Keratinocyte (primary cell): ENCODE results near the gene NPAS3. TPM values are rescaled to one million over a fixed set of nuclear protein-coding genes. Genes with fewer than 3 reads are reported as not detected.

Experiments
- DNase-seq: peaks from one replicate; pipeline ENCODE4 v3.0.0-alpha.2; 2011; ENCODE audit warnings: low read depth, missing footprints, low spot score
- FAIRE-seq: peaks from 2 replicates; lab custom pipeline; 2011; peaks lifted over from hg19 to GRCh38; lab: Jason Lieb, UNC
- H2AFZ ChIP-seq: 2 replicates; pipeline ENCODE4 v1.6.0; 2012; ENCODE audit warnings: low read length, control low read depth, inconsistent platforms; ENCODE audit not compliant: control insufficient read depth
- H3K27ac ChIP-seq: 2 replicates; pipeline ENCODE4 v1.5.1; 2011; ENCODE audit warnings: low read length; ENCODE audit not compliant: control insufficient read depth, insufficient read depth
- H3K27me3 ChIP-seq: 3 replicates; pipeline ENCODE4 v1.6.0; 2011; ENCODE audit warnings: low read length; ENCODE audit not compliant: control insufficient read depth, insufficient read depth; ENCODE audit errors: extremely low read depth
- H3K36me3 ChIP-seq, 2 experiments: 2 replicates in 1 of 2; 3 replicates in 1 of 2; pipeline ENCODE4 v1.5.1; 2011; ENCODE audit warnings: low read length in 2 of 2, mild to moderate bottlenecking in 1 of 2; ENCODE audit not compliant: control insufficient read depth in 2 of 2, insufficient read depth in 2 of 2; ENCODE audit errors: extremely low read depth in 1 of 2
- H3K4me1 ChIP-seq: 3 replicates; pipeline ENCODE4 v1.5.1; 2011; ENCODE audit warnings: low read length; ENCODE audit not compliant: control insufficient read depth, insufficient read depth; ENCODE audit errors: extremely low read depth
- H3K4me2 ChIP-seq: 3 replicates; pipeline ENCODE4 v1.6.0; 2011; ENCODE audit warnings: low read depth, low read length; ENCODE audit not compliant: control insufficient read depth, insufficient read depth; ENCODE audit errors: extremely low read depth
- H3K4me3 ChIP-seq, 3 experiments: fragments of 200-600 bp in 1 of 3; sonication (generic) in 1 of 3; 2 replicates in 2 of 3; 3 replicates in 1 of 3; pipeline ENCODE4 v1.5.1; 2011 to 2016; ENCODE audit warnings: low read length in 3 of 3, mild to moderate bottlenecking in 3 of 3, control low read depth in 2 of 3, inconsistent platforms in 1 of 3, low read depth in 1 of 3, mixed read lengths in 1 of 3, mixed run types in 1 of 3, moderate library complexity in 1 of 3; ENCODE audit not compliant: control insufficient read depth in 2 of 3, insufficient read depth in 2 of 3; ENCODE audit errors: extremely low read depth in 1 of 3
- H3K79me2 ChIP-seq: 2 replicates; pipeline ENCODE4 v1.6.0; 2012; ENCODE audit warnings: low read length; ENCODE audit not compliant: control insufficient read depth, insufficient read depth
- H3K9ac ChIP-seq: 3 replicates; pipeline ENCODE4 v1.6.0; 2011; ENCODE audit warnings: low read length; ENCODE audit not compliant: control insufficient read depth, insufficient read depth; ENCODE audit errors: extremely low read depth
- H3K9me1 ChIP-seq: 3 replicates; pipeline ENCODE4 v1.6.0; 2011; ENCODE audit warnings: low read length; ENCODE audit not compliant: control insufficient read depth, insufficient read depth; ENCODE audit errors: extremely low read depth
- H3K9me3 ChIP-seq: 2 replicates; pipeline ENCODE4 v1.5.1; 2012; ENCODE audit warnings: low read depth, low read length; ENCODE audit not compliant: control insufficient read depth
- H4K20me1 ChIP-seq: 3 replicates; pipeline ENCODE4 v1.6.0; 2011; ENCODE audit warnings: low read length; ENCODE audit not compliant: control insufficient read depth, insufficient read depth; ENCODE audit errors: extremely low read depth
- EZH2 ChIP-seq: IDR thresholded peaks from one replicate; pipeline ENCODE4 v1.6.1; 2012; ENCODE audit warnings: inconsistent platforms, mild to moderate bottlenecking, low read length, moderate library complexity
- dilution Hi-C: fragments of 300-500 bp; cut with MboI; formaldehyde crosslinking; loops from one replicate; pipeline ENCODE4 v1.7.0; 2020; ENCODE audit warnings: low sequenced_read_pairs; ENCODE audit not compliant: extremely low pct_ligation_motif_present
- polyA plus RNA-seq, 5 experiments: library from polyadenylated mRNA; depleted of rRNA in 3 of 5; stranded (reverse) in 3 of 5; stranded (forward) in 1 of 5; unstranded in 1 of 5; fragments of >200 nt; gene quantifications; 1 replicate in 1 of 5; 2 replicates in 3 of 5; 3 replicates in 1 of 5; pipeline versions ENCODE4 v1.2.1 to v1.2.3, GENCODE V29; 2011 to 2012; ENCODE audit warnings: missing spikeins in 2 of 5, low read depth in 1 of 5, low replicate concordance in 1 of 5
- TF ChIP-seq, protein P1 (sequence below), 3 experiments: IDR thresholded peaks in 1 of 3; conservative IDR thresholded peaks in 1 of 3; optimal IDR thresholded peaks in 1 of 3; 2 replicates in 2 of 3; 3 replicates in 1 of 3; pipeline versions ENCODE3 to v1.5.1; 2011; ENCODE audit warnings: low read length in 3 of 3, mild to moderate bottlenecking in 3 of 3, moderate library complexity in 2 of 3, control low read depth in 1 of 3, inconsistent platforms in 1 of 3; ENCODE audit not compliant: insufficient read depth in 2 of 3; ENCODE audit errors: extremely low read depth in 1 of 3

NPAS3 gene
- polyA plus RNA-seq, 1 donor (not counting 4 experiments of a cell fraction or from before 2014, with no cell fraction given) = 0.07 TPM

DNA sequence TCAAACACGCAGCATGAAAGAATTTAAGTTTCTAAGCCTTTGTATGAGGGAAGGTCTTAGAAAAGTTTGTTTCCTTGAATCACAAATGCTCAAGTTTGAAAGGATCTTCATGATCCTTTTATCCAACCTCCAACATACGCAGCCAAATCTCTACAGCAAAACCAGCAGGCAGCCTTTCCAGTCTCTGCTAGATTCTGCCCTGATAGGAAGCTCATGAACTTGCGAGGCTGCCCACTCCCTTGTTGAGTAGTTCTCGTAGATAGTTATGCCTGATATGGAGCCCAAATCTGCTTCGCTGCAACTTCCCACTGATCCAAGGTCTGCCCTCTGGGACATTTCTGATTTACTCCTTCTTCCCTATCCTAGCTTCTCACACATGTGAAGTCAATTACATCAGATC is 739.3 kb downstream of the NPAS3 start:
- Histone ChIP-seq H3K27me3 (no peaks in the 10 kb centered on the region), H3K4me2 (no peak overlapping the region), H3K79me2 (no peaks in the 10 kb centered on the region), H3K27ac (no peak overlapping the region), H3K9me3 (no peaks in the 10 kb centered on the region), H3K9me1 (no peaks in the 10 kb centered on the region), H3K4me1 (peaks cover 20% of the 10 kb centered on the region), H3K9ac (no peak overlapping the region), H3K36me3 (no peaks in the 10 kb centered on the region), H3K4me3 (no peak overlapping the region), H4K20me1 (no peaks in the 10 kb centered on the region), H2AFZ (no peak overlapping the region)
- TF ChIP-seq, protein P1, sequence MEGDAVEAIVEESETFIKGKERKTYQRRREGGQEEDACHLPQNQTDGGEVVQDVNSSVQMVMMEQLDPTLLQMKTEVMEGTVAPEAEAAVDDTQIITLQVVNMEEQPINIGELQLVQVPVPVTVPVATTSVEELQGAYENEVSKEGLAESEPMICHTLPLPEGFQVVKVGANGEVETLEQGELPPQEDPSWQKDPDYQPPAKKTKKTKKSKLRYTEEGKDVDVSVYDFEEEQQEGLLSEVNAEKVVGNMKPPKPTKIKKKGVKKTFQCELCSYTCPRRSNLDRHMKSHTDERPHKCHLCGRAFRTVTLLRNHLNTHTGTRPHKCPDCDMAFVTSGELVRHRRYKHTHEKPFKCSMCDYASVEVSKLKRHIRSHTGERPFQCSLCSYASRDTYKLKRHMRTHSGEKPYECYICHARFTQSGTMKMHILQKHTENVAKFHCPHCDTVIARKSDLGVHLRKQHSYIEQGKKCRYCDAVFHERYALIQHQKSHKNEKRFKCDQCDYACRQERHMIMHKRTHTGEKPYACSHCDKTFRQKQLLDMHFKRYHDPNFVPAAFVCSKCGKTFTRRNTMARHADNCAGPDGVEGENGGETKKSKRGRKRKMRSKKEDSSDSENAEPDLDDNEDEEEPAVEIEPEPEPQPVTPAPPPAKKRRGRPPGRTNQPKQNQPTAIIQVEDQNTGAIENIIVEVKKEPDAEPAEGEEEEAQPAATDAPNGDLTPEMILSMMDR (optimal IDR thresholded peaks at IDR 0.05 in 1 of 3, IDR thresholded peaks at IDR 0.05 in 1 of 3, conservative IDR thresholded peaks at IDR 0.05 in 1 of 3; ENCODE audit: extremely low read depth in 1 of 3, insufficient read depth in 2 of 3, low read length in 3 of 3) = no peak
- TF ChIP-seq EZH2 = no peak
- DNase-seq = no peak
- FAIRE-seq = no peak
- dilution Hi-C loops = no loop called here

DNA sequence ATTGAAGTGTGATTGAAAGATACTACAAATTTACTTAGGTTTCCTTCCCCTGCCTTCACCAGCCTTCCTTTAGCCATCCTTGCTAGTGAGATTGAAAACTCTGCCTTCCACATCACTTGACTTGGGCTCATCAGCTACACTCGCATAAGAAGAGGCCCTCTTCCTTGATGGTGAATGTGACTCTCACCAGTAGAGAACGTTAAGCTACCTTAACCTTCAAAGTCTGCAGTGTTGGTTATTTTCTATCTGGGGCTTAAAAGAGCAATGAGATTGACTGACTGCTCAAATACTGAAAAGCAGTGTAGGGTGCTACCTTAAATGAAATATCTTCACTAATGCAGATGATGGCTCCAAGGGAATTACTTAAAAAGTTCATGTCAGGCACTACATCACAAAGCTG is 740.3 kb downstream of the NPAS3 start:
- Histone ChIP-seq H3K9me3 (no peaks in the 10 kb centered on the region), H3K9me1 (no peaks in the 10 kb centered on the region), H2AFZ (no peak overlapping the region), H3K79me2 (no peaks in the 10 kb centered on the region), H3K9ac (no peak overlapping the region), H3K27ac (no peak overlapping the region), H3K27me3 (no peaks in the 10 kb centered on the region), H3K4me1 (peaks cover 20% of the 10 kb centered on the region), H3K4me3 (no peak overlapping the region), H3K4me2 (peak overlapping the region; percentile 43), H4K20me1 (no peaks in the 10 kb centered on the region), H3K36me3 (no peaks in the 10 kb centered on the region)
- FAIRE-seq (no peak), DNase-seq (no peak)
- no peak for TF ChIP-seq EZH2
- TF ChIP-seq, protein P1 (optimal IDR thresholded peaks at IDR 0.05 in 1 of 3, IDR thresholded peaks at IDR 0.05 in 1 of 3, conservative IDR thresholded peaks at IDR 0.05 in 1 of 3; ENCODE audit: extremely low read depth in 1 of 3, insufficient read depth in 2 of 3, low read length in 3 of 3) = no peak
- dilution Hi-C loops = no loop called here
